Peyer's patch (tissue), 4 donors: ENCODE measurements around the gene CASQ1. TPM values are rescaled to one million over a fixed set of nuclear protein-coding genes. Genes with fewer than 3 reads are reported as not detected.

Experiments
- DNase-seq, 3 donors: peaks; one replicate each; pipeline ENCODE4 v3.0.0-alpha.2; 2017 to 2019
- H3K27ac ChIP-seq, 4 donors: fragments of 200-600 bp; sonication (generic); one replicate each; pipeline ENCODE4 v1.5.1; 2016 to 2019
- H3K27me3 ChIP-seq, 2 donors: fragments of 200-600 bp; sonication (generic); one replicate each; pipeline ENCODE4 v1.5.1; 2019
- H3K36me3 ChIP-seq, 3 donors: fragments of 200-600 bp; sonication (generic); one replicate each; pipeline ENCODE4 v1.5.1; 2016 to 2019
- H3K4me1 ChIP-seq, 4 donors: fragments of 200-600 bp; sonication (generic); one replicate each; pipeline ENCODE4 v1.5.1; 2016 to 2019
- H3K4me3 ChIP-seq, 4 donors: fragments of 200-600 bp; sonication (generic); 1 replicate in 3 of 4; 2 replicates in 1 of 4; pipeline ENCODE4 v1.5.1; 2016 to 2019; ENCODE audit warnings: mild to moderate bottlenecking in 1 of 4
- H3K9me3 ChIP-seq, 4 donors: fragments of 200-600 bp; sonication (generic); one replicate each; pipeline ENCODE4 v1.5.1; 2016 to 2019; ENCODE audit warnings: mild to moderate bottlenecking in 1 of 4
- POLR2A ChIP-seq, 2 donors: fragments of 450-650 bp; IDR thresholded peaks; one replicate each; pipeline ENCODE4 v1.5.1; 2017; ENCODE audit warnings: antibody characterized with exemption in 2 of 2, mild to moderate bottlenecking in 2 of 2, moderate library complexity in 2 of 2
- total RNA-seq, 4 donors: library from RNA; depleted of rRNA; stranded (reverse); fragments of >200 nt; gene quantifications; one replicate each; pipeline ENCODE4 v1.1.0, GENCODE V29; 2016
- TF ChIP-seq, protein P1 (sequence below), 6 experiments: fragments of 450-650 bp in 4 of 6; fragments of 200-600 bp in 2 of 6; sonication (generic) in 1 of 6; IDR thresholded peaks; one replicate each; pipeline ENCODE4 v1.5.1; 2017 to 2019; ENCODE audit warnings: antibody characterized with exemption in 6 of 6, mild to moderate bottlenecking in 3 of 6, moderate library complexity in 1 of 6

The CASQ1 gene
- total RNA-seq, 4 donors from 2014 or later = 2.6 TPM; not detected in 3

DNA sequence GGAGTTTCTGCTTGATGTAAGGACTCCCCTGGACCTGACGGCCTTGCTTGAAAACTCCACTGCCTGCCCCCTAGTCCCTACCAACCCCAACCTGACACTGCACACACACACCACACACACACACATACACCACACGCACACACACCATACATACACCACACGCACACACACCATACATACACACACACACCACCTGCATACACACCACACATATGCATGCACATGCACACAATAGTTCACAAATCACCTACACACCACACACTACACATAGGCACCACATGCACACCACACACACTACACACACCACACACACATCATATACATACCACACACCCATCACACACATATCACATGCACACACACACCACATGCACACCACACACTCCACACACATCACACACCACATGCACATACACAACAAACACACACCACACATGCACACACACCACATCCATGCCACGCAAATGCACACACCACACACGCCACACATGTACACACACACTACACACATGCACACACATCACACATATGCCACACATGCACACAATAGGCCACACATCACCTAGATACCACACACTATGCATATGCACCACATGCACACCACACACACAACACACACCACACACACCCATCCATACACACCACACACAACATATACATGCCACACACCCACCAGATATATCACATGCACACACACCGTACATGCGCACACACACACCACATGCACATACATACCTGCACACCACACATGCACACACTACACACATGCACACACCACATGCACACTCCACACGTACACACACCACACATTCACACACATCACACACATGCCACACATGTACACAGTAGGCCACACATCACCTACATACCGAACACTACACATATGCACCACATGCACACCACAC, 3.7 kb downstream of the CASQ1 start:
- no peak for DNase-seq
- no peak overlapping the region for H3K27ac ChIP-seq
- H3K4me1 ChIP-seq = peaks cover 0 to 11% (median 2%) of the 10 kb centered on the region in 4 donors
- H3K4me3 ChIP-seq = no peak overlapping the region
- no peaks in the 10 kb centered on the region for H3K27me3 ChIP-seq
- no peaks in the 10 kb centered on the region for H3K36me3 ChIP-seq
- H3K9me3 ChIP-seq = no peaks in the 10 kb centered on the region
- TF ChIP-seq, protein P1, sequence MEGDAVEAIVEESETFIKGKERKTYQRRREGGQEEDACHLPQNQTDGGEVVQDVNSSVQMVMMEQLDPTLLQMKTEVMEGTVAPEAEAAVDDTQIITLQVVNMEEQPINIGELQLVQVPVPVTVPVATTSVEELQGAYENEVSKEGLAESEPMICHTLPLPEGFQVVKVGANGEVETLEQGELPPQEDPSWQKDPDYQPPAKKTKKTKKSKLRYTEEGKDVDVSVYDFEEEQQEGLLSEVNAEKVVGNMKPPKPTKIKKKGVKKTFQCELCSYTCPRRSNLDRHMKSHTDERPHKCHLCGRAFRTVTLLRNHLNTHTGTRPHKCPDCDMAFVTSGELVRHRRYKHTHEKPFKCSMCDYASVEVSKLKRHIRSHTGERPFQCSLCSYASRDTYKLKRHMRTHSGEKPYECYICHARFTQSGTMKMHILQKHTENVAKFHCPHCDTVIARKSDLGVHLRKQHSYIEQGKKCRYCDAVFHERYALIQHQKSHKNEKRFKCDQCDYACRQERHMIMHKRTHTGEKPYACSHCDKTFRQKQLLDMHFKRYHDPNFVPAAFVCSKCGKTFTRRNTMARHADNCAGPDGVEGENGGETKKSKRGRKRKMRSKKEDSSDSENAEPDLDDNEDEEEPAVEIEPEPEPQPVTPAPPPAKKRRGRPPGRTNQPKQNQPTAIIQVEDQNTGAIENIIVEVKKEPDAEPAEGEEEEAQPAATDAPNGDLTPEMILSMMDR (IDR thresholded peaks at IDR 0.05) = no peak
- no peak for TF ChIP-seq POLR2A (IDR thresholded peaks at IDR 0.05)

DNA sequence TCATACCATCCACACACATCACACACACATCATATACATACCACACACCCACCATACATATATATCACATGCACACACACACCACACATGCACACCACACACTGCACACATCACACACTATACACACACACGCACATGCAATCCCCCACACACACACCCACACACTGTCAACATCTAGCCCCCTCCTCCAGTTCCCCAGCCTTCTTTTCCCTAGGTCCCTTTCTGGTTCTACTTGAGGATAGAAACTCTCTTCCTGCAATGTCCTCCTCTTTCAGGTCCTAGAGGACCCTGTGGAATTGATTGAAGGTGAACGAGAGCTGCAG, 4.3 kb downstream of the CASQ1 start:
- Histone ChIP-seq H3K27ac (no peak overlapping the region), H3K27me3 (no peaks in the 10 kb centered on the region), H3K4me3 (no peak overlapping the region), H3K36me3 (no peaks in the 10 kb centered on the region), H3K9me3 (no peaks in the 10 kb centered on the region), H3K4me1 (peaks cover 0 to 11% (median 2%) of the 10 kb centered on the region in 4 donors)
- DNase-seq = no peak
- TF ChIP-seq, protein P1 (IDR thresholded peaks at IDR 0.05) = no peak
- no peak for TF ChIP-seq POLR2A (IDR thresholded peaks at IDR 0.05)

DNA sequence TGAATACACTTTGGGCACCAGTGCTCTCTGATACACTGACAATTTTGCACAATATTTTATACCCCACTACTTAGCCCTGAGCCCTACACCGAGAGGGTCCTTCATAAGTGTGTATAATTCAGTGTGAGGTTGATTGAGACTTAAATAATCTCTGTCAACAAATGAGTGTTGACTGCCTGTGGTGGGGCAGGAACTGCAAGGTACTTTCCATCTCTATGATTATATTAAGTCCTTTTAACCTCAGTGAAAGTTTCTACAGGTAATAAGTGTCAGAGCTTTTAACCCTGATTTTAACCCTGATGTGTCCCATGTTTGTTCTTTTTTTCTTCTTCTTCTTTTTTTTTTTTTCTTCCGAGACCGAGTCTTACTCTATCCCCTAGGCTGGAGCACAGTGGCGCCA, 5.8 kb downstream of the CASQ1 start:
- Histone ChIP-seq H3K4me3 (no peak overlapping the region), H3K4me1 (peaks cover 0 to 11% (median 2%) of the 10 kb centered on the region in 4 donors), H3K9me3 (no peaks in the 10 kb centered on the region), H3K27ac (no peak overlapping the region), H3K36me3 (no peaks in the 10 kb centered on the region), H3K27me3 (no peaks in the 10 kb centered on the region)
- no peak for DNase-seq
- TF ChIP-seq, protein P1 (IDR thresholded peaks at IDR 0.05) = no peak
- TF ChIP-seq POLR2A (IDR thresholded peaks at IDR 0.05) = no peak

DNA sequence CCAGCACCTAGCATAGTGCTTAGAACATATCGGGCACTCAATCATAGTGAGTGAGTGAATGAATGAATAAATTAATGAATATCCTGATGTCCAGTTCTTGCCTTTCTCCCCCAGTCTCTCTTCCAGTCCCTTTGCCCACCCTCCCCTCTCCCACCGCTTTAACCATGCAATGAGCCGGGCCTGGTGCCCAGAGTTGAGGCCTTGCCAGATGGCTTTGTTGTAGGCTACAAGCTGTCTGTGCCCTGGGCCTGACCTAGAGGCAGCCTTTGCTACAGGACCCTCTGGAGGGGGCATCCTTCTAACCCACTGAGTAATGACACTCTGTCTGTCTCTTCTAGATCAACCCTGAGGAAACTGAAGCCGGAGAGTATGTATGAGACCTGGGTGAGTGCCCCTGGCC, 6.9 kb downstream of the CASQ1 start:
- no peaks in the 10 kb centered on the region for H3K36me3 ChIP-seq
- H3K9me3 ChIP-seq = no peaks in the 10 kb centered on the region
- H3K4me3 ChIP-seq = no peak overlapping the region
- H3K4me1 ChIP-seq = peaks cover 0 to 11% (median 2%) of the 10 kb centered on the region in 4 donors
- H3K27ac ChIP-seq = no peak overlapping the region
- H3K27me3 ChIP-seq = no peaks in the 10 kb centered on the region
- no peak for DNase-seq
- TF ChIP-seq POLR2A (IDR thresholded peaks at IDR 0.05) = no peak
- TF ChIP-seq, protein P1 (IDR thresholded peaks at IDR 0.05) = no peak

DNA sequence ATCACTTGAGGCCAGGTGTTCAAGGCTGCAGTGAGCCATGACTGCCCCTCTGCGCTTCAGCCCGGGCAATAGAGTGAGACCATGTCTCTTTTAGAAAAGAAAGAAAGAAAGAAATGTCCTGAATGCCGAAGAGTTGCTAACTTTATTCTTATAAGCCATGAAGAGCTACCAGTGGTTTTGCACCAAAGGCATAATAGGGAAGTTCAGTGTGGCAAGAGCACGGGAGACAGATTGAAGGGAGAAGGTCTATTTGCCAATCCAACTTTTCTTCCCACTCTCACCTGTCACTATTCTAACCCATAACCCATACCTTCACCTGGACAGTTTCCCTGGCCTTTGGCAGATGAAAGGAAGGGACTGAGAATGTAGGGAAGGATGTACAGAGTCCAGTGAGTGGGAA, 10.4 kb downstream of the CASQ1 start:
- H3K36me3 ChIP-seq = no peaks in the 10 kb centered on the region
- H3K27ac ChIP-seq = no peak overlapping the region
- TF ChIP-seq, protein P1 (IDR thresholded peaks at IDR 0.05) = no peak
- no peaks in the 10 kb centered on the region for H3K9me3 ChIP-seq
- no peak for DNase-seq
- no peak overlapping the region for H3K4me3 ChIP-seq
- H3K4me1 ChIP-seq = peaks cover 0 to 6% (median 2%) of the 10 kb centered on the region in 4 donors
- no peaks in the 10 kb centered on the region for H3K27me3 ChIP-seq
